ENCODE data around the gene CLECL1. TPM values are rescaled to one million over a fixed set of nuclear protein-coding genes. Genes with fewer than 3 reads are reported as not detected.

The CLECL1 gene
- total and polyA plus RNA-seq, 9 of the 15 experiments (the other 6 are each of a cell fraction or from before 2014, with no cell fraction given) = 0.13 to 0.25 TPM; not detected in 7

DNA sequence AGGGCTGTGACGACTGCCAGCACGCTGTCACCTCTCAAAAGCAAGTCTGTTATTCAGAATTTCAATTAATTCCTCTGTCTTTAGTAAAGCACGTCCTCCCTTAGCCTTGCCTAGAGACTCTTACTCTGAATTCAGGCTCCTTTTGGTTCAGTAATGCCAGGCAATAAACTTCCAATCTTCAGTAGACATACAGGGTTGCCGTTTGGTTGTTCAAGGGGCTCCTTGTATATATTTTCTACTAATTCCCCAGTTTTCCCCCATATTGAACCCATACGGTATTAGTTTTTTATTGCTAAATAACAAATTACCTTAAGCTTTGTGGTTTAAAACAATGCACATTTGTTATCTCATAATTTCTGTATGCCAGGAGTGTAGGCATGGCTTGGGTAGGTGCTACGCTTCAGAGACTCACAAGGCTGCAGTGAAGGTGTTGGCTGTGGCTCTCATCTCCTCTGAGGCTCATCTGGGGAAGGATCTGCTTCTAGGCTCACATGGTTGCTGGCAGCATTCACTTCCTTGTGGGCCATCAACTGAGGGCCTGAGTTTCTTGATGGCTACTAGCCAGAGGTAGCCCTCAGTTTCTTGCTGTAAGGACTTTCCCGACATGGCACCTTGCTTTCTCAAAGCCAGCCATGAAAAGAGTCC, 7.3 kb upstream of the CLECL1 start (continued):
- TF ChIP-seq, protein P1, sequence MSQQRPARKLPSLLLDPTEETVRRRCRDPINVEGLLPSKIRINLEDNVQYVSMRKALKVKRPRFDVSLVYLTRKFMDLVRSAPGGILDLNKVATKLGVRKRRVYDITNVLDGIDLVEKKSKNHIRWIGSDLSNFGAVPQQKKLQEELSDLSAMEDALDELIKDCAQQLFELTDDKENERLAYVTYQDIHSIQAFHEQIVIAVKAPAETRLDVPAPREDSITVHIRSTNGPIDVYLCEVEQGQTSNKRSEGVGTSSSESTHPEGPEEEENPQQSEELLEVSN (IDR thresholded peaks at IDR 0.05; ENCODE audit: borderline replicate concordance in 1 of 2, extremely low read depth in 1 of 2, insufficient read depth in 1 of 2, insufficient read length in 1 of 2, low read depth in 1 of 2, low read length in 1 of 2, poor library complexity in 1 of 2, severe bottlenecking in 1 of 2) = peak in 1 of 2 experiments; percentile 12
- TF ChIP-seq ARID3B (CRISPR knock-in tag; IDR thresholded peaks at IDR 0.05; ENCODE audit: borderline replicate concordance) = no peak
- no peak for TF ChIP-seq PHF8 (IDR thresholded peaks at IDR 0.05; ENCODE audit: borderline replicate concordance, low read length)
- TF ChIP-seq ASH1L (IDR thresholded peaks at IDR 0.05; ENCODE audit: borderline replicate concordance, low read depth, partially characterized antibody) = no peak
